Embryonic facial prominence (tissue), 1 donor: ENCODE data around the gene REL.
"Not testable (repeated sequence)": the region's sequence is repeated elsewhere in the genome, so short reads cannot be mapped to it uniquely, and the experiment has no call there.

Experiments used
- DNase-seq: peaks from one replicate; pipeline ENCODE4 v3.0.0-alpha.2; 2016; ENCODE audit errors: extremely low spot score

The REL gene

DNA sequence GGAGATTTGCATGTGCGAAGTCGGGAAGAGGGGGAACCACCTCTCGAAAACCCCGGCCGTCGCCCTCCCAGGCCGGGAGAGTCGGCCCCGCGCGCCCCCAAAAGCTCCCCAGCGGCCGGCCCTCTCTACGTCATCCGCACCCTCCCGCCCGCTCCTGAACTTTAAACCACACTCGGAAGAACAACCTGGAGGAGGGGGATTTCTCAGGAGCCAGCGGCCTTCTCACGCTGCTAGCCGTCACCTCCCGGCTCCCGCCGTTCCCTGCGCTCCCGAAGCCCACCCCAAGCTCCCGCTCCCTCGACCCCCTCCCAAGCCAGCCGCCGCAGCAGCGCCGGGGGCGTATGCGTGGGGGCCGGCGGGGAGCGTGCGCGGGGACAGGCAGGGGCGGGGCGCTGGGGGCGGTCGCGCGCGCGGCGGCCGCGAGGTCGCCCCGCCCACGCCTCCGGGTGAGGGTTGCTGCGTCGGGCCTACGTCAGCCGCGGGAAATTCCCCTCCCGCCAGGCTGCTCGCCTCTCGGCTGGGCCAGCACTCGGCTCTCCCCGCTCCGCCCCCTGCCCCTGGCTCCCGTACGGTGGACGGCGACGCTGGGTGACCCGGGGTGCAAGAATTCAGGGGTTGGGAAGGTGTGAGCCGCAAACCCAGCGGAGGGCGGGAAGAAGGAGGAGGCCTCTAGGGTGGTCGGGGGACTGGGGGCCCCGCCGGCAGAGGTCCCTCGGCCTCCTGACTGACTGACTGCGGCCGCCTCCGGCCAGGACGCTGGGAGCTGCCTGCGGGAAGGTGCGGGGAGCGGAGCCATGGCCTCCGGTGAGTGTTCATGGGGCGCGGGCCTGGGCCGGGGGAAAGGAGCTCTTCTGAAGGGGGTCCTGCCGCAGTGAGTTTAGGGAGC lies at the start of gene REL:
Gene REL (plus strand): TSS at position 528 of the 886 bp plus-strand sequence. CDS start 267 bp downstream, at position 795.
- peak; percentile 78 for DNase-seq

DNA sequence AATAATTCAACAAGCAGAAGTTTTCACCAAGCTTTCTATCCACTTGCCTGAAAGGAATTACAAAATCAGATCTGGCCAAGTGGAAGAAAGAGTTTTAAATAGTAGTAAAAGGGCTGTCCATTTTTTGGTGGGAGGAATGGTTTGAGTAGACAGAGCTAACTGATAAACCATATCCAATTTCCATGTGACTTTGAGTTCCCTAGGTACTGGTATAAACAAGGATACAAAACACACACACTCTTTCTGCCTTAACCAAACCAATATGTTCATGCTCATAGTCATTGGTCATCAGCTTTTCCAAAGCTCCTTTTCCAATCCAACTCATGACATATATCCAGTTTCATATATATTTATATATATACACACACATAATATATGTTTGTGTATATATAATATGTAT lies 49.5 kb upstream of the REL start:
- no peak for DNase-seq

DNA sequence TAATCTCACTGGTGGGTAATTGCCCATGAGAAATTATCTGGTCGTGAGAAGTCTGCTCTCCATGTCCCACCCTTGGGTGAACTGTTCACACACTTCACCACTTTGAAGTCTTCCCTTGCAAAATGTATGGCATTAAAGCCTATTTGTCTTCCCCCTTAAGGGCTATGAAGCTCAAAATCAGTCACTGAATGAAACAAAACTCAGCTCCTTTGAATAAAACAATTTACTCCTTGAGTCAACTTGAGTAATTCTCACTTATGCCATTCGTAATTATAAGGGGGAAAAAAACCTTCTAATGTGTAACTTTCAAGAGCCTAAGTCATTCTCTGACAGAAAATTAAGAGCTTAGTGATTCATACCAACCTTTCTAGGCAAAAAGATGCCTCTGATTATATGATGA lies 48.8 kb upstream of the REL start:
- DNase-seq, result no peak

DNA sequence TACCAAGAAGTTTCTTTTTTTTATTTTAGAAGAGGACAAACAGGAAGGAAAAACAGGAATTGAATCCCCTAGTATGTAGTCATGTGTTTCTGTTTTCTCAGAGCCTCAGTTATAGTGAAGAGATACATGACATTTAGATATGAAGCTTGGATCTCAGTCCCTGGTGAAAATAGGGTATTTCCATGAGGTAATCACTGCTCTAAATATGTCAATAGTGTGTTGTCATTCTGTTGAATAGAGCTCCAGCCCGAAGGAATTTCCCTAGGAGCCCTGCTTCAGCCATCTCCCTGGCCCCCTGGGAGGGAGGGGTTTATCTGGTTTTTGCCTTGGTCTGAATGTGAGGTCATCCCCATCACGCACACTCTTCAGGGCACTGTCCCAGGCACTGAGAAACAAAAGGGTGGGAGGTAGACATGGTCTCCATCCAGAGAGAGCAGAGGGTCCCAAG lies 47.1 kb upstream of the REL start:
- DNase-seq, result no peak

DNA sequence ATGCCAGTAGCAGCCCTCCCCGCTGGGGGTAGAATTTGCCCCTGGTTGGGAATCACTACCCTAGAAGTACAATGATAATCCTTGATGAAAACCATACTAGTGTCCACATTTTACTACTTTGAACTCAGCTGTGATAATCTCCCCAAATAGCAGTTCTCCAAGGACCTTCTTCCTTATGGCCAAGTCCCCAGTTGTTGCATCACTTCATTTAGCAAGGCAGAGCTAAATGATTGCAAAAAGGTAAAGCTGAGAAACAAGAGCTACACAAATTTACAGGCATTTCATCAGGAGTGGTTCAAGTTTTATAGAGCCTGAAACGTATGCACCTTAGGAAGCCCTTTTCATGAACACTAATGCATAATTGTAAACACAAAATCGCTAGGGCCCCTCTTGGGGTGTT lies 44.9 kb upstream of the REL start:
- DNase-seq, result no peak

DNA sequence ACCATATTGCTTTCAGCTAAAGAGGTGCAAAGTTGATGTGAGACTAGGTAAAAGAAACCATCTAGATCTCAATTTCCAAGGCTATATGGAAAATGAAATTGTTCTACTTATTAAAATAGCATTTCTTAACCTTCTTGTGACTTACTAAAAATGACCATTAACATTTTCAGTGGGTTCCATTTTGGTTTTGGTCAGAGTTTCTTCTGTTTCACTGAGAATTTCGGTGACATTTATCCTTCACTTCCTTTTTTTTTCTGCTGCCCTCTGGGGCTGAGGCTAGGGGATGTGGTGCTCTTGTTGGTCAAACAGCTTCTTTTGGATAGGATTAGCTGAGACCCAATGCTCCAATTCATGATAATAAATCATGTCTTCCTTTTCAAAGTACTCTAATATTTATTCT lies 44.3 kb upstream of the REL start:
- DNase-seq, result no peak

DNA sequence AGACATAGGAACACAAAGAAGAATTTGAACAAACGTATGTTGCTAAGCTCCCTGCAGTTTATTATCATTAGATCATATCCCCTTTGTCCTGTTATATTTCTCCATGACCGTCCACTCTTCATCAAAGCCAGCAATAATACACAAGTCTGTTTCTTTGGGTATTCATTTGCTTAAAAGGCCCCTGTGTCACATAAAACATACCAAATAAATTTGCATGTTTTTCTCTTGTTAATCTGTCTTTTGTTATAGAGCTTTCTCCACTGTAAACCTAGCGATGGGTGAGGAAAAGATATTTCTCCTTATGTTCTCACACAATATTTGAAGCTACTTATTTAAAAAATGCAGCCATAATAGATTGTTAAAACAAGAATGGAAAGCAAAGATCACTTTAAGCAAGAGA lies 42.9 kb upstream of the REL start:
- DNase-seq, result no peak

DNA sequence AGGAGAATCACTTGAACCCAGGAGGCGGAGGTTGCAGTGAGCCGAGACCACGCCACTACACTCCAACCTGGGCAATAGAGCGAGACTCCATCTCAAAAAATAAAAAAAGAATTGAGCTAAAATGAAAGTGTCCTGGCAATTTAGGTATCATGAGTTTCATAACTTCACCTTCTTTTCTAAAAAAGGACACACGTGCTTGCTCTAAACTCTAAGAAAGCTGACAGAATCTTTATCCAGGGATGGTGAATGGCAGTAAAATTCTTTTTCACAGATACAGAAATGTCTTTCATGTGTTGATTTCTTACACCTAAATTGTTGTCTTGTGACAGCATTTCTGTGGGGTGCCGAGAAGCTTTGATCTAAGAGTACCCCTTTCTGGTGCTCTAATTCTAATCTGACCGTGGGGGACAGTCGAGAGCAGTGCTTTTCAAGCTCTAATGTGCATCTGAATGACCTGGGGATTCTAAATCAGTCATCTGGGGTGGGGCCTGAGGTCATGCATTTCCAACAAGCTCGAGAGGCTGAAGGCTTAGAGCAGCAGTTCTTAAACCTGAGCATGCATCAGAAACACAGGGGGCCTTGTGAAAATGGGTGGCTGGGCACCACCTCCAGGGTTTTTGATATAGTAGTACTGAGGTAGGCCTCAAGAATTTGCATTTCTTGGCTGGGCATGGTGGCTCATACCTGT lies 42.1 kb upstream of the REL start:
- DNase-seq, result no peak

DNA sequence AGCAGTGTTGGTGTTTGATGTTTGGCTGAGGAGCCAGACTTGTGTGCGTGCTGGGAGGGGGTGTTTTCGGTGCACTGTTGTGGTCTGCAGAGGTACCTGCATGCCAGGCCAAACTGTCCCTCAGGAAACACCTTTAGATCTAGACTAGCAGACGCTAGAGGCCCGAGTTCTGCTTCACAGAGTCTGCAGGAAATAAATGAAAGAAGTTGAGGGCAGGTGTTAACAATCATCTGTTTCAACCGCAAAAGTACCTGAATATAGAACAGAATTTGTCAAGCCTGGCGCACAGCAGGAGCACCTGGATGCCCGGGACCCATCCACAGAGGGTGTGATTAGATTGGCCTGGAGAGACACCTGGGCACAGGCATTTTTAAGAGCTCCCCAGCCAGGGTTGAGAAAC lies 40.5 kb upstream of the REL start:
- DNase-seq, result no peak

DNA sequence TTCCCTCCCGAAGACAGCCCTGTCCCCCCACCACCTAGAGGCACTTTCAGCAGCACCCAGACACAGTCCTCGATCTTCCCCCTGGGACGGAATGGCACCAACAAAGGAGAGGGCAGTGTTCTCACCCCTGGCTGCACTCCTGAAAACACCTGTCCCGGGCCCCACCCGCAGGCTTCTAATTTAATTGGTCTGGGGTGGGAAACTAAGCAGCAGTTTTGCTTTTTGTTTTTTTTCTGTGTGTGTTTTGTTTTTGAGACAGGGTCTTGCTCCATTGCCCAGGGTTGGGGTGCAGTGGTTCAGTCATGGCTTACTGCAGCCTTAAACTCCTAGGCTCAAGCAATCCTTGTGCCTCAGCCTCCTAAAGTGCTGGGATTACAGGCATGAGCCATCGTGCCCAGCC lies 38.4 kb upstream of the REL start:
- no peak for DNase-seq

DNA sequence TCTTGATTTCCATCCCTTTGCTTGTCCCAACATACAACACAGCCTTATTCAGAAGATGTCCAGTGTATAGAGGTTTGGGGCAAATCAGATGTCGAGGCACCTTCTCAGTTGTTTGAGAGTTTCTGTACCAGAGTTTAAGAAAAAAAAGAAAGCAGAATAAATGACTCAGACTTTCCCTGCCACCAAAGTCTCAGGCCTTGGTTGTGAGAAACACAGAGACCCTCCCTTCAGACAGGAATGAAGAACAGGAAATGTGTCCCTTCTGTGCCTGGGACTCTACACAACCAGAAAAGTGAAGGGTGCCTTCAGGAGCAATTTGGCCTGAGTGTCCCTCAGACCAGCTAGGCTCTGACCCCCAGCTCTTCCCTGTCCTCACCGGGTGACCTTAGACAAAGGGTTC lies 37.3 kb upstream of the REL start:
- DNase-seq, result no peak

DNA sequence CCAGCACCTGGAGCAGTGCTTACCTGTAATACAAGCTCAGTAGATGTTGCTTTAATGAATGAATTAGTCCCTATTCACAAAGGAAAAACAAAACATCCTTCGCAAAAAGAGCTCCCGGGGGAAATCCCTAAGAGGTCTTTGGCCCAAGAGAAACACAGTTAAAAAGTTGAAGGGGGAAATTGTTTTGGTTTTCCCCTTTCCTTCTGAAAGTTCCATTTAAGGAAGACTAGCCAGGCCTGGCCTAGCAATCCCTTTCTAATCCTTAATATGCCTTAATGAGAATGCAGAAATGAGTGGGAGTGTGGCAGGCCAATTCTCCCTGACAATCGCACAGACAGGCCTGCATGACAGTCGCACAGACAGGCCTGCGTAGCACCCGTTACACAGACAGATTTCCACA lies 33.5 kb upstream of the REL start:
- no peak for DNase-seq

DNA sequence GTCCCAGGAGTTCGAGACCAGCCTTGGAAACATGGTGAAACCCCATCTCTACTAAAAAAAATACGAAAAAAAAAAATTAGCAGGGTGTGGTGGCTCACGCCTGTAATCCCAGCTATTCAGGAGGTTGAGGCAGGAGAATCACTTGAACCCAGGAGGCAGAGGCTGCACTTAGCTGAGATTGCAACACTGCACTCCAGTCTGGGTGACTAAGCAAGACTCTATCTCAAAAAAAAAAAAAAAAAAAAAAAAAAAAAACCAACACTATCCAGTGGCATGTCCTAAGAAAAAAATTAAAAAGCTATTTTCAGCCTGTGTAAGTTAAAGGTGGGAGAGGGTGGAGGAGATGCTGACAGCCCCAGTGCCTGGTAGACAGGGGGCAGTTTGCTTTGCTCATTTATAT lies 32.2 kb upstream of the REL start:
- DNase-seq, result no peak

DNA sequence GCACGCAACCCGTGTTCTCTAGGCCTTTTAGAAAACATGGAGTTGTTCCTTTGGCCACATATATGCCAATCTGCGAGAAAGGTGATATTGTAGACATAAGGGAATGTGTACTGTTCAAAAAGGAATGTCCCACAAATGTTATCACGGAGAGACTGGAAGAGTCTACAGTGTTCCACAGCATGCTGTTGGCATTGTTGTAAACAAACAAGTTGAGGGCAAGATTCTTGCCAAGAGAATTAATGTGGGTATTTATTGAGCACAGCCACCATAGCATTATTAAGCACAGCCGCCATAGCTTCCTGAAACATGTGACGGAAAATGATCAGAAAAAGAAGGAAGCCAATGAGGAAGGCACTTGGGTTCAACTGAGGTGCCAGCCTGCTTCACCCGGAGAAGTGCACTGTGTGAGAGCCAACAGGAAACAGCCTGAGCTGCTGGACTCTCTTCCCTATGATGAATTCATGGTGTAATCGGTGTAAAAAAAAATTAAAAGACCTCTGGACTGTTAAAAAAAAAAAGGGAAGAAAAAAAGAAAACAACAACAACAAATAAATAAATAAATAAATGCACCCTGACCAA lies 29.0 kb upstream of the REL start:
- no peak for DNase-seq

DNA sequence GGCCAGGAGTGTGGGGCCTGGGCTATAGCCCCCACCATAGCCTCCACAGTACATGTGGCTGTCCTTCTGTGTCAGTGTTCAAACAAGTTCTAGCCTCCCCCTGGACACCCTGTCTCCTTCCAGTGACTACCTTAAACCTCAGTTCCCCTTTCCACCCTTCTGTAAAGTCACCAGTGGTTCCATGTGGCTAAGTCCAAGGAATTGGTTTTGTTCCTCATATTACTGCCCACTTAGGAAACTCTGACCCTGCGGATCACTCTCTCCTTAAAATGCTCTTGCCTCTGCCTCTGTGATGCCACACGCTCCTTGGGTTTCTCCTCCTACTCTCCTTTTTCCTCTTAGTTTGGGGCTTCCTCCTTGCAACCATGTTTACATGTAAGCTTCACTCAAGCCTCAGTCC lies 27.8 kb upstream of the REL start:
- DNase-seq, result no peak

DNA sequence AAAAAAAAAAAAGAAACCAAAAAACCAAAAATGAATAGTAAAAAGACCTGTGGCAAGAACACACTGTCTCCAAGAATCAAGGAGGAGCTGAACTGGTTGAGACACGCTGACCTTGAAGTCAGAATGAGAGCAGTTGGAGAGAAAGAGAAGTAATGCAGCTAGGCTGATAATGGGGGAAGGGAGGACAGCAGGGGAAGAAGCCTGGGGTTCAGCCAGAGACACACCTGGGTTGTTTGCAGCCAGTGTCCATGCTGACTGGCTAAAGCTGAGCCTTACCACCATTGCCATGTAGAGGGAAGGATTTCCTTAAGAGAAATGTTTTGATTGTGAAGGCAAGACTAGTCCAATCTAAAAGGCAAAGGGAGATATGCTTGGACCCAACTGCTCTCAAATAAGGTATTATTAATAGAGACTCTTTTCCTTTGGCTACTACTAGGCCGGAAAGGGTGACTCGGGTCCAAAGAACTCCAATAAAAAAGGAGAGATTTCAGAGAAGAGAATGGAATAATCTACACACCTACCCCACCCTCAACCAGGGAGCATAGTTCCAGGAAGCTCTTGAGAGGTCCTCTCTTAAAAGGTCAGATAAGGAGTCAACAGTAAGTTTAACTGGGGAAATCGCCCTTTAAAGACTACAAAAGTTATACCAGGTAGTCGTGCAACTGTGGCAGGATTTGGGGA lies 25.2 kb upstream of the REL start:
- DNase-seq, result no peak

DNA sequence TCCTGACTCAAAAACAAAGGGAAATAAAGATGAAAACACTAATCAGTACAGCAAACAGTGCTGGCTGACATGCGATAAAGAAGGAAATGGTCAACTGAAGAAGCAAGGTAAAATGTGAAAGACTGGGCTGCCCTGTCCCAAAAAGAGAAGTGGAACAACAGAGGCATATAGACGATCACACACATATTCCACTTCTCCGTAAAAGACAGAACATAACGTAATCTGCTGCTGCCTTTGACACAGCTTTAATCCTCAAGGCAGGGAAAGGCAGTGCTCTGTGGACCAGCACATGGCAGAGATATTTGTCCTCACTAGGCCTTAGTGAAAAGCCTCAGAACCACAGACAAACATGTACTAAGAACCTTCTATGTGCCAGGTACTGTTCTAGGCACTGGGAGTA lies 24.3 kb upstream of the REL start:
- no peak for DNase-seq

DNA sequence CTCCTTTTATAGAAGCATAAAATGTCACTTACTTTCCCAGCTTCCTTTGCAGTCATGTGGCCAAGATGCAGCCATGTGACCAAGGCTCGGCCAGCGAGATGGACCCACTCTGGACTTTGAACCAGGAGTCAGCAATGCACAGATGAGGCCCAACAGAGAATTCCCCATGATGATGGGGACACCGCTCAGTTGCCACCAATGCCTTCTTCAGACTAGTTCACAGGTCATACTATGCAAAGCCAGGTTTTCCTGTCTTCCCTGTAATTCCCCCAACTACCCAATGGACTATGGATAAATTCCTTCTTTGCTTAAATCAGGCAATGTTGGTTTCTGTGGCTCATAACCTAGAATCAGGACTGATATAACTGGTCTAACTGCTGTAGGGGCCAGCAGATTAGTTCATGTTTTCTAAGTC lies 22.5 kb upstream of the REL start:
- no peak for DNase-seq

DNA sequence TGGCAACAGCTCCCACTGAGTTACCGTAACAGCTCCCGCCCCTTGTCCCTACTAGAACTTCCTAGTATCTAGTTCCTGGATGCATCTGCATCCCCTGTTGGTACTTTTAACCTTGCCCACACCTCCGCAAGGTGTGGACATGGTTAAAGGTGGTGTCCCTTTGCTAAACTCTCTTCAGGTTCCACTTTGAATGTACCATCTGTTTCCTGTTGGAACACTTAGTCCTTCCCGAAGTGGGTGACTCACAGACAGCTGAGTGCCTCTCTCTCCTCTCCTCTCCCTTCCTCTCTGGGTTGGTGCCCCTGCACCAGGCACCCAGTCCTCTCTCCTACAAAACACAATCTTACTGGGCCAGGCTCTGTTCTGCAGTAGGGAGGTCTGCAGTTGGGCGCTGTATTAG lies 19.6 kb upstream of the REL start:
- no peak for DNase-seq

DNA sequence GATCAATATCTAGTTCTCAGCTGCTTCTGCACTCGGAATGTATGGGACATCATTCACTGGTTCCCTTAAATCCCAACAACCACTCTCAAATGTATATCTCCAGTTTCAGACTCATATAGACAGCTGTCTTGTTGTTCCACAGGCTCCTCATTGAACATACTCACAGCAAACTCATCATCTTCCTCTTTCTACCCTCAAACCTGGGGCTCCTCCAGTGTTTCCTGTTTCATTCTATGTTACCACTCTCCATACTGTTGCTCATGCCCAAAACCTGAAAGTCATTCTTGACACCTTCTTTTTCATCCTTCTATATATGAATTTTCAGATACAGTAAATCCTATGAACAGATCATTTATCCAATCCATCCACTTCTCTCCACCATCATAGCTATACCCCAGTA lies 18.7 kb upstream of the REL start:
- DNase-seq, result no peak

DNA sequence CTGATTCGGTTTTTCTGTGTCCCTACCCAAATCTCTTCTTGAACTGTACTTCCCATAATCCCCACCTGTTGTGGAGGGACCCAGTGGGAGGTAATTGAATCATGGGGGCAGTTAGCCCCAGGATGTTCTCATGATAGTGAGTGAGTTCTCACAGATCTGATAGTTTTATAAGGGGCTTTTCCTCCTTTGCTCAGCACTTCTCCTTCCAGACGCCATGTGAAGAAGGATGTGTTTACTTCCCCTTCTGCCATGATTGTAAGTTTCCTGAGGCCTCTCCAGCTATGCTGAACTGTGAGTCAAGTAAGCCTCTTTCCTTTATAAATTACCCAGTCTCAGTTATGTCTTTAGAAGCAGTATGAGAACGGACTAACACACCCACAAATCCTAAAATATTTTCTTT lies 16.0 kb upstream of the REL start:
- not testable (repeated sequence) for DNase-seq

DNA sequence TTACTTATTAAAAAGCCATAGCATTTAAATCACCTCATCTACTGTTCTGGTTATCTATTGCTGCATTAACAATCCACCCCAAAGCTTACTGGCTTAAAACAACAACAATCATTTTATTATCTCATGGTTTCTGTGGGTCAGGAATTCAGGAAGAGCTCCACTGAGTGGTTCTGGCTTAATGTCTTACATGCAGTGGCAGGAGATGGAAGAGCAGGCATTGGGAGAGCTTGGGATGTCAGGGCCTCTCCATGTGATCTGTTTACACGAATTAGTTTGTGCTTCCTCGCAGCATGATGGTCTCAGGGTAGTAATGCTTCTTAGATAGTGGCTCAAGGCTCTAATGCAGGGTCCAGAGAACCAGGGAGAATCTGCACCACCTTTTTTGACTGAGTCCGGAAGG lies 14.4 kb upstream of the REL start:
- DNase-seq, result no peak
